GM23338 (cell line): ENCODE results near the gene GRK5. TPM values are rescaled to one million over a fixed set of nuclear protein-coding genes. Genes with fewer than 3 reads are reported as not detected.

Experiments used
- ATAC-seq: fragments of 200-7000 bp; cut with Tn5 transposase; 3 replicates; pipeline ENCODE4 v1.9.1; 2020
- DNase-seq: peaks from one replicate; pipeline ENCODE4 v3.0.0-alpha.2; 2015; ENCODE audit warnings: low spot score
- H2AFZ ChIP-seq: fragments of 200-600 bp; sonication (generic); 2 replicates; pipeline ENCODE4 v1.8.0; 2016; ENCODE audit warnings: antibody characterized with exemption, mild to moderate bottlenecking, moderate library complexity
- H3F3A ChIP-seq: fragments of 200-600 bp; sonication (generic); replicated peaks from 2 replicates; pipeline ENCODE4 v1.8.0; 2017; ENCODE audit warnings: antibody characterized with exemption, mixed run types, low read depth
- H3K27ac ChIP-seq: fragments of 200-600 bp; sonication (generic); 2 replicates; pipeline ENCODE4 v1.6.1; 2016; ENCODE audit warnings: low read depth
- H3K27me3 ChIP-seq: fragments of 200-600 bp; sonication (generic); 2 replicates; pipeline ENCODE4 v1.8.0; 2016; ENCODE audit warnings: mild to moderate bottlenecking, mixed run types, moderate library complexity; ENCODE audit not compliant: insufficient read depth
- H3K36me3 ChIP-seq: fragments of 200-600 bp; sonication (generic); 2 replicates; pipeline ENCODE4 v1.8.0; 2016; ENCODE audit warnings: mild to moderate bottlenecking; ENCODE audit not compliant: insufficient read depth
- H3K4me1 ChIP-seq: fragments of 200-600 bp; sonication (generic); 2 replicates; pipeline ENCODE4 v1.8.0; 2016; ENCODE audit warnings: mild to moderate bottlenecking, moderate library complexity; ENCODE audit not compliant: insufficient read depth
- H3K4me2 ChIP-seq: fragments of 200-600 bp; sonication (generic); 2 replicates; pipeline ENCODE4 v1.7.1; 2017; ENCODE audit warnings: mixed run types
- H3K4me3 ChIP-seq: fragments of 200-600 bp; sonication (generic); 2 replicates; pipeline ENCODE4 v1.6.1; 2016; ENCODE audit warnings: mixed run types
- H3K79me2 ChIP-seq: fragments of 200-600 bp; sonication (generic); replicated peaks from 2 replicates; pipeline ENCODE4 v1.8.0; 2017; ENCODE audit warnings: mild to moderate bottlenecking; ENCODE audit not compliant: insufficient read depth
- H3K9me2 ChIP-seq: fragments of 200-600 bp; sonication (generic); 2 replicates; pipeline ENCODE4 v1.8.0; 2017; ENCODE audit not compliant: insufficient read depth
- H4K20me1 ChIP-seq: fragments of 200-600 bp; sonication (generic); replicated peaks from 2 replicates; pipeline ENCODE4 v1.8.0; 2017; ENCODE audit warnings: mild to moderate bottlenecking; ENCODE audit not compliant: insufficient read depth
- H3K27ac Mint-ChIP-seq: 2 replicates; pipeline ENCODE4 v1.8.0; 2020; ENCODE audit warnings: inconsistent platforms, mild to moderate bottlenecking, moderate library complexity, mixed read lengths
- H3K27me3 Mint-ChIP-seq: 3 replicates; pipeline ENCODE4 v1.8.0; 2022; ENCODE audit warnings: low read depth, mild to moderate bottlenecking, moderate library complexity, mixed read lengths, inconsistent platforms; ENCODE audit not compliant: insufficient read depth, poor library complexity
- H3K36me3 Mint-ChIP-seq: 3 replicates; pipeline ENCODE4 v1.8.0; 2021; ENCODE audit warnings: low read depth, mild to moderate bottlenecking, inconsistent platforms, moderate library complexity, mixed read lengths
- H3K4me1 Mint-ChIP-seq: 3 replicates; pipeline ENCODE4 v1.8.0; 2020; ENCODE audit warnings: mild to moderate bottlenecking, inconsistent platforms, mixed read lengths
- H3K4me3 Mint-ChIP-seq: 3 replicates; pipeline ENCODE4 v1.8.0; 2021; ENCODE audit warnings: moderate library complexity, mild to moderate bottlenecking, inconsistent platforms, mixed read lengths
- H3K9me3 Mint-ChIP-seq: 3 replicates; pipeline ENCODE4 v1.8.0; 2020; ENCODE audit warnings: moderate library complexity, mild to moderate bottlenecking, inconsistent platforms, mixed read lengths
- EZH2phosphoT487 ChIP-seq: fragments of 200-600 bp; sonication (generic); IDR thresholded peaks from one replicate; pipeline ENCODE4 v1.8.1; 2018; ENCODE audit warnings: antibody characterized with exemption; ENCODE audit not compliant: unreplicated experiment
- JUNB ChIP-seq: IDR thresholded peaks from one replicate; pipeline ENCODE4 v1.6.1; 2016; ENCODE audit warnings: antibody characterized with exemption; ENCODE audit not compliant: unreplicated experiment
- NANOG ChIP-seq: IDR thresholded peaks from 2 replicates; pipeline ENCODE4 v1.6.1; 2016; ENCODE audit warnings: antibody characterized with exemption, borderline replicate concordance
- ZNF114 ChIP-seq: fragments of 250-450 bp; sonication (Bioruptor Pico); IDR thresholded peaks from 2 replicates; pipeline ENCODE4 v1.5.0; 2020; ENCODE audit warnings: mild to moderate bottlenecking, moderate library complexity
- ZNF331 ChIP-seq: fragments of 250-450 bp; sonication (Bioruptor Pico); IDR thresholded peaks from 2 replicates; pipeline ENCODE4 v1.5.0; 2020; ENCODE audit warnings: low read depth, mild to moderate bottlenecking, moderate library complexity
- polyA plus RNA-seq: library from polyadenylated mRNA; unstranded; fragments of >200 nt; fragmentation: Nextera tagmentation; extraction: Ambion mirVana; gene quantifications from 2 replicates; pipeline ENCODE4 v1.2.1, GENCODE V29; 2016
- total RNA-seq: library from RNA; depleted of rRNA; stranded (reverse); fragments of >200 nt; shearing (Covaris generic); gene quantifications from 2 replicates; pipeline ENCODE4 v1.2.3, GENCODE V29; 2014
- TF ChIP-seq, protein P1 (sequence below): fragments of 250-450 bp; sonication (Bioruptor Pico); IDR thresholded peaks from 2 replicates; pipeline ENCODE4 v1.5.0; 2020; ENCODE audit warnings: mild to moderate bottlenecking, moderate library complexity
- TF ChIP-seq, protein P2 (sequence below): IDR thresholded peaks from one replicate; pipeline ENCODE4 v1.6.1; 2018; ENCODE audit warnings: antibody characterized with exemption; ENCODE audit not compliant: unreplicated experiment

GRK5 gene
- total and polyA plus RNA-seq, 2 experiments from 2014 or later, result 0.53 to 2.0 TPM

DNA sequence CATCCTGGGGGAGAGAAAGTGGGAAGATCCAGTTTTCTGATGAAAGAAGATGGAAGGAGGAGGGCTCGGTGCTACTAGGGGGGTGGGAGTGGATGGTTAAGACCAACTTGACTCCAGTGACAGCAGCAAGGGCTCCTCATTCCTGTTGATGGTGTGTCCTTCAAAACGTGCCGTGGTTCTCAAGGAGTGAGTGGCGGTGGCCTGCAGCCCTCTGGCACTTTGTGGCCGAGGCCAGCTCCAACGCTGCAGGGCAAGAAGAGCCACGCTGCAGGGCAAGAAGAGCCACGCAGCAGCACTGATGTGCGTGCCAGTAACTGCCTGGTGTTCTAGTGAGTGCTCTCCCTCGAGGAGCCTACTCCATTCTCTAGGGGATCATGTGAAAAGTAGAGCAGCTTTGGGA lies 72.1 kb downstream of the GRK5 start:
- Mint-ChIP-seq H3K27me3 (peaks cover 3% of the 10 kb centered on the region), H3K4me3 (no peak overlapping the region), H3K36me3 (no peaks in the 10 kb centered on the region), H3K9me3 (no peaks in the 10 kb centered on the region), H3K4me1 (peaks cover 4% of the 10 kb centered on the region), H3K27ac (no peak overlapping the region)
- no peak overlapping the region for H2AFZ ChIP-seq
- H3K79me2 ChIP-seq, result no peaks in the 10 kb centered on the region
- DNase-seq, result no peak
- H3K9me2 ChIP-seq, result no peaks in the 10 kb centered on the region
- no peaks in the 10 kb centered on the region for H4K20me1 ChIP-seq
- H3K27ac ChIP-seq, result no peak overlapping the region
- H3K4me1 ChIP-seq, result peaks cover 4% of the 10 kb centered on the region; the same call in 1 of the 2 replicates
- H3K4me3 ChIP-seq, result no peak overlapping the region
- TF ChIP-seq, protein P1, sequence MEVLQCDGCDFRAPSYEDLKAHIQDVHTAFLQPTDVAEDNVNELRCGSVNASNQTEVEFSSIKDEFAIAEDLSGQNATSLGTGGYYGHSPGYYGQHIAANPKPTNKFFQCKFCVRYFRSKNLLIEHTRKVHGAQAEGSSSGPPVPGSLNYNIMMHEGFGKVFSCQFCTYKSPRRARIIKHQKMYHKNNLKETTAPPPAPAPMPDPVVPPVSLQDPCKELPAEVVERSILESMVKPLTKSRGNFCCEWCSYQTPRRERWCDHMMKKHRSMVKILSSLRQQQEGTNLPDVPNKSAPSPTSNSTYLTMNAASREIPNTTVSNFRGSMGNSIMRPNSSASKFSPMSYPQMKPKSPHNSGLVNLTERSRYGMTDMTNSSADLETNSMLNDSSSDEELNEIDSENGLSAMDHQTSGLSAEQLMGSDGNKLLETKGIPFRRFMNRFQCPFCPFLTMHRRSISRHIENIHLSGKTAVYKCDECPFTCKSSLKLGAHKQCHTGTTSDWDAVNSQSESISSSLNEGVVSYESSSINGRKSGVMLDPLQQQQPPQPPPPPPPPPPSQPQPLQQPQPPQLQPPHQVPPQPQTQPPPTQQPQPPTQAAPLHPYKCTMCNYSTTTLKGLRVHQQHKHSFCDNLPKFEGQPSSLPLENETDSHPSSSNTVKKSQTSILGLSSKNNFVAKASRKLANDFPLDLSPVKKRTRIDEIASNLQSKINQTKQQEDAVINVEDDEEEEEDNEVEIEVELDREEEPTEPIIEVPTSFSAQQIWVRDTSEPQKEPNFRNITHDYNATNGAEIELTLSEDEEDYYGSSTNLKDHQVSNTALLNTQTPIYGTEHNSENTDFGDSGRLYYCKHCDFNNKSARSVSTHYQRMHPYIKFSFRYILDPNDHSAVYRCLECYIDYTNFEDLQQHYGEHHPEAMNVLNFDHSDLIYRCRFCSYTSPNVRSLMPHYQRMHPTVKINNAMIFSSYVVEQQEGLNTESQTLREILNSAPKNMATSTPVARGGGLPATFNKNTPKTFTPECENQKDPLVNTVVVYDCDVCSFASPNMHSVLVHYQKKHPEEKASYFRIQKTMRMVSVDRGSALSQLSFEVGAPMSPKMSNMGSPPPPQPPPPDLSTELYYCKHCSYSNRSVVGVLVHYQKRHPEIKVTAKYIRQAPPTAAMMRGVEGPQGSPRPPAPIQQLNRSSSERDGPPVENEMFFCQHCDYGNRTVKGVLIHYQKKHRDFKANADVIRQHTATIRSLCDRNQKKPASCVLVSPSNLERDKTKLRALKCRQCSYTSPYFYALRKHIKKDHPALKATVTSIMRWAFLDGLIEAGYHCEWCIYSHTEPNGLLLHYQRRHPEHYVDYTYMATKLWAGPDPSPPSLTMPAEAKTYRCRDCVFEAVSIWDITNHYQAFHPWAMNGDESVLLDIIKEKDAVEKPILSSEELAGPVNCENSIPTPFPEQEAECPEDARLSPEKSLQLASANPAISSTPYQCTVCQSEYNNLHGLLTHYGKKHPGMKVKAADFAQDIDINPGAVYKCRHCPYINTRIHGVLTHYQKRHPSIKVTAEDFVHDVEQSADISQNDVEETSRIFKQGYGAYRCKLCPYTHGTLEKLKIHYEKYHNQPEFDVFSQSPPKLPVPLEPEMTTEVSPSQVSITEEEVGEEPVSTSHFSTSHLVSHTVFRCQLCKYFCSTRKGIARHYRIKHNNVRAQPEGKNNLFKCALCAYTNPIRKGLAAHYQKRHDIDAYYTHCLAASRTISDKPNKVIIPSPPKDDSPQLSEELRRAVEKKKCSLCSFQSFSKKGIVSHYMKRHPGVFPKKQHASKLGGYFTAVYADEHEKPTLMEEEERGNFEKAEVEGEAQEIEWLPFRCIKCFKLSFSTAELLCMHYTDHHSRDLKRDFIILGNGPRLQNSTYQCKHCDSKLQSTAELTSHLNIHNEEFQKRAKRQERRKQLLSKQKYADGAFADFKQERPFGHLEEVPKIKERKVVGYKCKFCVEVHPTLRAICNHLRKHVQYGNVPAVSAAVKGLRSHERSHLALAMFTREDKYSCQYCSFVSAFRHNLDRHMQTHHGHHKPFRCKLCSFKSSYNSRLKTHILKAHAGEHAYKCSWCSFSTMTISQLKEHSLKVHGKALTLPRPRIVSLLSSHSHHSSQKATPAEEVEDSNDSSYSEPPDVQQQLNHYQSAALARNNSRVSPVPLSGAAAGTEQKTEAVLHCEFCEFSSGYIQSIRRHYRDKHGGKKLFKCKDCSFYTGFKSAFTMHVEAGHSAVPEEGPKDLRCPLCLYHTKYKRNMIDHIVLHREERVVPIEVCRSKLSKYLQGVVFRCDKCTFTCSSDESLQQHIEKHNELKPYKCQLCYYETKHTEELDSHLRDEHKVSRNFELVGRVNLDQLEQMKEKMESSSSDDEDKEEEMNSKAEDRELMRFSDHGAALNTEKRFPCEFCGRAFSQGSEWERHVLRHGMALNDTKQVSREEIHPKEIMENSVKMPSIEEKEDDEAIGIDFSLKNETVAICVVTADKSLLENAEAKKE (CRISPR knock-in tag), result no peak
- H3K4me2 ChIP-seq, result no peak overlapping the region
- H3K36me3 ChIP-seq, result no peaks in the 10 kb centered on the region
- ATAC-seq, result no peak
- H3F3A ChIP-seq, result no peaks in the 10 kb centered on the region
- H3K27me3 ChIP-seq, result no peaks in the 10 kb centered on the region

DNA sequence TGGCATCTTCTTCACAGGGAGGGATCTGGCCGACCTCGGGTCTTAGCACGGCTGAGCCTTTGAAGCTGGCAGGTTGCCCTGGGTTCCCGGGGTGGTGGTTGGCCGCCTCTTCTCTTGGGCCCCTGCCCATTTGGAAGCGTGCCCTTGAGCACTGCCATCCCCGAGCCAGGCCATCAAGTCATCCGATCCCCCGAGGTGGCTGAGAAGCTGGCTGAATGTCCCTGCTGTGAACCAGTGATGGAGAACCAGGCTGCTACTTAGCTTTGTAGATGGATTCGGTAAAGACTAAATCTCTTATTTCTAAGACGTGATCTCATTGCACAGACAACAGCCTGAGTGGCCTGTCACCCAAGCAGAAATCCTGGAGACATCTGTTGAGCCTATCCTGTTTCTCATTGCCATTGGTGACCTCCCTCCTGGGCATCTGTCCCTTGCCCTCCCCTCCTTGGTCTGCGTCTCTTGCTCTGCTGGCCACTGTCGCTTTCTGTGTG lies 74.3 kb downstream of the GRK5 start:
- H3K4me2 ChIP-seq, result no peak overlapping the region
- H3K4me1 ChIP-seq, result no peaks in the 10 kb centered on the region
- H3K27ac ChIP-seq, result no peak overlapping the region
- DNase-seq, result no peak
- Mint-ChIP-seq H3K4me1 (peaks cover 2% of the 10 kb centered on the region; the same call in 1 of the 3 replicates), H3K4me3 (no peak overlapping the region), H3K27ac (no peak overlapping the region; the same call in 1 of the 2 replicates), H3K36me3 (no peaks in the 10 kb centered on the region), H3K27me3 (peaks cover 3% of the 10 kb centered on the region), H3K9me3 (no peaks in the 10 kb centered on the region)
- TF ChIP-seq ZNF331 (CRISPR knock-in tag), result no peak
- TF ChIP-seq ZNF114 (CRISPR knock-in tag), result no peak
- no peak for TF ChIP-seq NANOG
- TF ChIP-seq, protein P2, sequence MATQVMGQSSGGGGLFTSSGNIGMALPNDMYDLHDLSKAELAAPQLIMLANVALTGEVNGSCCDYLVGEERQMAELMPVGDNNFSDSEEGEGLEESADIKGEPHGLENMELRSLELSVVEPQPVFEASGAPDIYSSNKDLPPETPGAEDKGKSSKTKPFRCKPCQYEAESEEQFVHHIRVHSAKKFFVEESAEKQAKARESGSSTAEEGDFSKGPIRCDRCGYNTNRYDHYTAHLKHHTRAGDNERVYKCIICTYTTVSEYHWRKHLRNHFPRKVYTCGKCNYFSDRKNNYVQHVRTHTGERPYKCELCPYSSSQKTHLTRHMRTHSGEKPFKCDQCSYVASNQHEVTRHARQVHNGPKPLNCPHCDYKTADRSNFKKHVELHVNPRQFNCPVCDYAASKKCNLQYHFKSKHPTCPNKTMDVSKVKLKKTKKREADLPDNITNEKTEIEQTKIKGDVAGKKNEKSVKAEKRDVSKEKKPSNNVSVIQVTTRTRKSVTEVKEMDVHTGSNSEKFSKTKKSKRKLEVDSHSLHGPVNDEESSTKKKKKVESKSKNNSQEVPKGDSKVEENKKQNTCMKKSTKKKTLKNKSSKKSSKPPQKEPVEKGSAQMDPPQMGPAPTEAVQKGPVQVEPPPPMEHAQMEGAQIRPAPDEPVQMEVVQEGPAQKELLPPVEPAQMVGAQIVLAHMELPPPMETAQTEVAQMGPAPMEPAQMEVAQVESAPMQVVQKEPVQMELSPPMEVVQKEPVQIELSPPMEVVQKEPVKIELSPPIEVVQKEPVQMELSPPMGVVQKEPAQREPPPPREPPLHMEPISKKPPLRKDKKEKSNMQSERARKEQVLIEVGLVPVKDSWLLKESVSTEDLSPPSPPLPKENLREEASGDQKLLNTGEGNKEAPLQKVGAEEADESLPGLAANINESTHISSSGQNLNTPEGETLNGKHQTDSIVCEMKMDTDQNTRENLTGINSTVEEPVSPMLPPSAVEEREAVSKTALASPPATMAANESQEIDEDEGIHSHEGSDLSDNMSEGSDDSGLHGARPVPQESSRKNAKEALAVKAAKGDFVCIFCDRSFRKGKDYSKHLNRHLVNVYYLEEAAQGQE, result no peak
- TF ChIP-seq JUNB, result no peak
- no peak for TF ChIP-seq EZH2phosphoT487
- H3F3A ChIP-seq, result no peaks in the 10 kb centered on the region
- H3K4me3 ChIP-seq, result no peak overlapping the region
- no peak for ATAC-seq
- H4K20me1 ChIP-seq, result no peaks in the 10 kb centered on the region
- no peaks in the 10 kb centered on the region for H3K36me3 ChIP-seq
- no peaks in the 10 kb centered on the region for H3K27me3 ChIP-seq
- H2AFZ ChIP-seq, result no peak overlapping the region
- no peaks in the 10 kb centered on the region for H3K79me2 ChIP-seq
- H3K9me2 ChIP-seq, result no peaks in the 10 kb centered on the region
